ENCODE results near the gene AURKAIP1.

DNA sequence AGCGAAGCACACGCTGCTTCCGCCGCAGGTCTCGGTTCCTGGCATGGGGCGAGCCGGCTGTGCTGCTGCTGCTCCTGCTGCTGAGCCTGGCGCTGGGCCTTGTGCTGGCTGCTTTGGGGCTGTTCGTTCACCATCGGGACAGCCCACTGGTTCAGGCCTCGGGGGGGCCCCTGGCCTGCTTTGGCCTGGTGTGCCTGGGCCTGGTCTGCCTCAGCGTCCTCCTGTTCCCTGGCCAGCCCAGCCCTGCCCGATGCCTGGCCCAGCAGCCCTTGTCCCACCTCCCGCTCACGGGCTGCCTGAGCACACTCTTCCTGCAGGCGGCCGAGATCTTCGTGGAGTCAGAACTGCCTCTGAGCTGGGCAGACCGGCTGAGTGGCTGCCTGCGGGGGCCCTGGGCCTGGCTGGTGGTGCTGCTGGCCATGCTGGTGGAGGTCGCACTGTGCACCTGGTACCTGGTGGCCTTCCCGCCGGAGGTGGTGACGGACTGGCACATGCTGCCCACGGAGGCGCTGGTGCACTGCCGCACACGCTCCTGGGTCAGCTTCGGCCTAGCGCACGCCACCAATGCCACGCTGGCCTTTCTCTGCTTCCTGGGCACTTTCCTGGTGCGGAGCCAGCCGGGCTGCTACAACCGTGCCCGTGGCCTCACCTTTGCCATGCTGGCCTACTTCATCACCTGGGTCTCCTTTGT lies 41.3 kb downstream of the AURKAIP1 start:
- TF ChIP-seq, protein P1, sequence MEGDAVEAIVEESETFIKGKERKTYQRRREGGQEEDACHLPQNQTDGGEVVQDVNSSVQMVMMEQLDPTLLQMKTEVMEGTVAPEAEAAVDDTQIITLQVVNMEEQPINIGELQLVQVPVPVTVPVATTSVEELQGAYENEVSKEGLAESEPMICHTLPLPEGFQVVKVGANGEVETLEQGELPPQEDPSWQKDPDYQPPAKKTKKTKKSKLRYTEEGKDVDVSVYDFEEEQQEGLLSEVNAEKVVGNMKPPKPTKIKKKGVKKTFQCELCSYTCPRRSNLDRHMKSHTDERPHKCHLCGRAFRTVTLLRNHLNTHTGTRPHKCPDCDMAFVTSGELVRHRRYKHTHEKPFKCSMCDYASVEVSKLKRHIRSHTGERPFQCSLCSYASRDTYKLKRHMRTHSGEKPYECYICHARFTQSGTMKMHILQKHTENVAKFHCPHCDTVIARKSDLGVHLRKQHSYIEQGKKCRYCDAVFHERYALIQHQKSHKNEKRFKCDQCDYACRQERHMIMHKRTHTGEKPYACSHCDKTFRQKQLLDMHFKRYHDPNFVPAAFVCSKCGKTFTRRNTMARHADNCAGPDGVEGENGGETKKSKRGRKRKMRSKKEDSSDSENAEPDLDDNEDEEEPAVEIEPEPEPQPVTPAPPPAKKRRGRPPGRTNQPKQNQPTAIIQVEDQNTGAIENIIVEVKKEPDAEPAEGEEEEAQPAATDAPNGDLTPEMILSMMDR (IDR thresholded peaks at IDR 0.05), result no peak
- TF ChIP-seq EP300 (IDR thresholded peaks at IDR 0.05) (no peak), POLR2AphosphoS5 (IDR thresholded peaks at IDR 0.05) (no peak)

Measured in suprapubic skin (tissue), 4 donors.